ENCODE results near the gene FMNL2. TPM values are rescaled to one million over a fixed set of nuclear protein-coding genes. Genes with fewer than 3 reads are reported as not detected.

FMNL2 gene
- total RNA-seq, 3 donors from 2014 or later (not counting 1 experiment from before 2014, with no cell fraction given): 0.34 to 3.0 (median 0.78) TPM

GRCh38 chr2:152543717-152544116 lies 208.7 kb downstream of the FMNL2 start:
- Histone ChIP-seq H3K27ac (ENCODE audit: low read length) (no peak overlapping the region), H3K27me3 (ENCODE audit: control insufficient read depth, insufficient read depth, low read length) (no peaks in the 10 kb centered on the region), H3K36me3 (ENCODE audit: control insufficient read depth, insufficient read depth, low read length) (no peaks in the 10 kb centered on the region), H3K4me1 (ENCODE audit: control insufficient read depth, insufficient read depth, low read length) (no peaks in the 10 kb centered on the region), H3K9me3 (ENCODE audit: control insufficient read depth, insufficient read depth, low read length) (no peaks in the 10 kb centered on the region), H3K4me3 (ENCODE audit: low read length) (no peak overlapping the region)
- intact Hi-C loops (cut with micrococcal nuclease): no loop called here
- Mint-ChIP-seq H3K4me1 (no peaks in the 10 kb centered on the region), H3K36me3 (no peaks in the 10 kb centered on the region), H3K4me3 (no peak overlapping the region), H3K27me3 (ENCODE audit: low read depth in 2 of 2) (no peaks in the 10 kb centered on the region), H3K9me3 (no peaks in the 10 kb centered on the region), H3K27ac (no peak overlapping the region)
- WGBS (ENCODE audit: insufficient coverage): 96% methylated on average over 3 of the region's 4 CpGs
- no peak for TF ChIP-seq CTCF (IDR thresholded peaks at IDR 0.05)
- ATAC-seq (no peak), DNase-seq (no peak)

GRCh38 chr2:152544638-152545037 lies 209.7 kb downstream of the FMNL2 start:
- DNase-seq: no peak
- Mint-ChIP-seq H3K4me1 (no peaks in the 10 kb centered on the region), H3K4me3 (no peak overlapping the region), H3K9me3 (no peaks in the 10 kb centered on the region), H3K27ac (no peak overlapping the region), H3K27me3 (ENCODE audit: low read depth in 2 of 2) (no peaks in the 10 kb centered on the region), H3K36me3 (no peaks in the 10 kb centered on the region)
- WGBS (ENCODE audit: insufficient coverage): 70% methylated on average over 2 of the region's 2 CpGs
- no peak overlapping the region for H3K4me3 ChIP-seq (ENCODE audit: low read length)
- no peak for TF ChIP-seq CTCF (IDR thresholded peaks at IDR 0.05)
- intact Hi-C loops (cut with micrococcal nuclease): no loop called here
- no peak overlapping the region for H3K27ac ChIP-seq (ENCODE audit: low read length)
- no peak for ATAC-seq
- H3K36me3 ChIP-seq (ENCODE audit: control insufficient read depth, insufficient read depth, low read length): no peaks in the 10 kb centered on the region
- no peaks in the 10 kb centered on the region for H3K9me3 ChIP-seq (ENCODE audit: control insufficient read depth, insufficient read depth, low read length)
- H3K27me3 ChIP-seq (ENCODE audit: control insufficient read depth, insufficient read depth, low read length): no peaks in the 10 kb centered on the region
- H3K4me1 ChIP-seq (ENCODE audit: control insufficient read depth, insufficient read depth, low read length): no peaks in the 10 kb centered on the region

- Histone ChIP-seq H3K9me3 (ENCODE audit: control insufficient read depth, insufficient read depth, low read length) (no peaks in the 10 kb centered on the region), H3K4me3 (ENCODE audit: low read length) (no peak overlapping the region), H3K27me3 (ENCODE audit: control insufficient read depth, insufficient read depth, low read length) (no peaks in the 10 kb centered on the region), H3K4me1 (ENCODE audit: control insufficient read depth, insufficient read depth, low read length) (no peaks in the 10 kb centered on the region), H3K36me3 (ENCODE audit: control insufficient read depth, insufficient read depth, low read length) (no peaks in the 10 kb centered on the region), H3K27ac (ENCODE audit: low read length) (no peak overlapping the region)
- DNase-seq (no peak), ATAC-seq (no peak)
- H3K36me3 Mint-ChIP-seq: no peaks in the 10 kb centered on the region
- no peak for TF ChIP-seq CTCF (IDR thresholded peaks at IDR 0.05)
- 89% methylated on average over 8 of the region's 8 CpGs for WGBS (ENCODE audit: insufficient coverage)
- H3K27me3 Mint-ChIP-seq (ENCODE audit: low read depth in 2 of 2): no peaks in the 10 kb centered on the region
- H3K4me3 Mint-ChIP-seq: no peak overlapping the region
- H3K9me3 Mint-ChIP-seq: no peaks in the 10 kb centered on the region
- H3K4me1 Mint-ChIP-seq: no peaks in the 10 kb centered on the region
- intact Hi-C loops (cut with micrococcal nuclease): no loop called here
- no peak overlapping the region for H3K27ac Mint-ChIP-seq
Measured at GRCh38 chr2:152546230-152546837, 211.4 kb downstream of the FMNL2 start.

Measured in natural killer cell (primary cell).